ENCODE results near the gene LYRM9.
A peak's percentile ranks its signal among the peaks of the same experiment; 100 is the strongest.

Gene LYRM9

DNA sequence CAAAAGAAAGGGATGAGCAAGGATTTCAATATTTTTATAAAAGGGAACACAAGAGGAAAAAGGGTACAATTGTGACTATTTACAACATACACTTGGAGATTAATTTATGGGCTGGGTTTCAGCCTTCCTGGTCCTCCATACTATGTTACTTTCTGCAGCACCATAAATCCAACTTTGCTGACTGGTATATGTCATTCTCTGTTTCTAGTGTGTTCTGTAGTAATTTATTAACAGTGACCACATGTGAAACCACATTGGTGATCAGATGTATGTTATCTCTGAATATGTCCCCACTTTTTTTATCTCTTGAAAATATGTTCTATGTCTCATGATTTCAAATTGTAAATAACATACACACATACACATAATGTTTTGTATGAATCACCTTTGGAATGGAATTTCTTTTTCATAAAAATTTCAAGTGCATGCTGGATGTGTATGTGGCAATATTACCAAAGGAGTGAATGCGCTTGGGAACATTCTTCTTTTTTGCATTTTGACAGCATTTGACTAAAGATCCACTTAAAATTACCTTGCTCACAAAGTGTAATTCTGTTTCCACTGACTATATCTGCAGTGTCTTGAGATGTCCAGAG lies 2.9 kb upstream of the LYRM9 start:
- TF ChIP-seq CTCF (IDR thresholded peaks at IDR 0.05; ENCODE audit: unreplicated experiment in 3 of 3): no peak
- no peaks in the 10 kb centered on the region for H3K36me3 Mint-ChIP-seq (ENCODE audit: low read depth)
- H3K9me3 Mint-ChIP-seq: no peaks in the 10 kb centered on the region

DNA sequence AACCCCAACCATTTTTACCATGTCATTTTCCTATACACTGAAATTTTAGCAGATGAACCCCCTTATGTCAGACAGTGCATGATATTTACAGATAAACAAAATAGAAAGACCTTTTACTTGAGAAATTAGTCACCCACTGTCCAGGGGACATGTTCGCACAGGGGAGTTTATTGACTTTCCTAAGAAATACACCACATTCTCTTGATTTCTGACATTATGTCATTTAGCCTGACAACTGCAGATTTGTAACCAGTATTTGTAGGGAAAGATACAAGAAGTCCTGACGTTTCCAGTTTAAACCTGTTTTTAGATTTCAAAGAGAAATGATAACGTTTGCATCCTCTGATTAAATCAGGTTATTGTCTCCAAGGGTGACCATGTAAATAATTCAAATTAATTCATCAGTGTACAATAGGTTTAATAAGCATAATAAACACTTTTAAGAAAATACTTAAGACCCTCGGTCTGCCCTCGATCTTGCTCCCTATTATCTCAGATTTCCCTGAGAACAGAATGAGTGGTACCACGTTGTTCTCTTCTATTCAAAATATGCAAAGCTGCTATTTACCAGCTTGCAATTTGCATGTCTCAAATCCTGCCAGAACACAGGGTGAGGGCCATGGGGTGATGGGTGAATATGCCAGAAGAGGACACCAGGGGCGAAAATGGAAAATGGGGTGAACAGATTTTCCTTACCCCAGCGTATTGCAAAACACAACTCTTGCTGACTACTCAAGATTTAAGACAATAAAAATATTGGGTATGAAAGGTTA lies 2.1 kb upstream of the LYRM9 start:
- Mint-ChIP-seq H3K27ac (peak overlapping the region in 1 of 3 experiments; percentile 55), H3K4me3 (no peak overlapping the region), H3K4me1 (peaks cover 15% of the 10 kb centered on the region), H3K36me3 (ENCODE audit: low read depth) (no peaks in the 10 kb centered on the region), H3K27me3 (ENCODE audit: low read depth) (peaks cover 27% of the 10 kb centered on the region), H3K9me3 (no peaks in the 10 kb centered on the region)
- no peak for TF ChIP-seq CTCF (IDR thresholded peaks at IDR 0.05; ENCODE audit: unreplicated experiment in 3 of 3)

More for the DNA sequence above, 2.9 kb upstream of the LYRM9 start:
- Mint-ChIP-seq H3K27ac (peak overlapping the region in 1 of 3 experiments; percentile 59), H3K4me1 (peaks cover 15% of the 10 kb centered on the region), H3K4me3 (no peak overlapping the region), H3K27me3 (ENCODE audit: low read depth) (peaks cover 27% of the 10 kb centered on the region)

- Mint-ChIP-seq H3K36me3 (ENCODE audit: low read depth) (no peaks in the 10 kb centered on the region), H3K9me3 (no peaks in the 10 kb centered on the region)
- no peak for TF ChIP-seq CTCF (IDR thresholded peaks at IDR 0.05; ENCODE audit: unreplicated experiment in 3 of 3)
These were observed 807 bp upstream of the LYRM9 start for GRCh38 chr17:27893841-27894503.

GRCh38 chr17:27892542-27892865 lies 661 bp downstream of the LYRM9 start:
- Mint-ChIP-seq H3K9me3 (no peaks in the 10 kb centered on the region), H3K36me3 (ENCODE audit: low read depth) (no peaks in the 10 kb centered on the region), H3K27me3 (ENCODE audit: low read depth) (peaks cover 18% of the 10 kb centered on the region), H3K4me1 (peaks cover 24% of the 10 kb centered on the region), H3K27ac (peak overlapping the region; percentile 79 to 90 (median 90)), H3K4me3 (peak overlapping the region; percentile 84 to 92 (median 91))
- TF ChIP-seq CTCF (IDR thresholded peaks at IDR 0.05; ENCODE audit: unreplicated experiment in 3 of 3): no peak

More at GRCh38 chr17:27893841-27894503, 807 bp upstream of the LYRM9 start:
- Mint-ChIP-seq H3K4me3 (peak overlapping the region; percentile 84 to 92 (median 91)), H3K4me1 (peaks cover 22% of the 10 kb centered on the region), H3K27ac (peak overlapping the region; percentile 2 to 92 (median 68)), H3K27me3 (ENCODE audit: low read depth) (peaks cover 25% of the 10 kb centered on the region)

DNA sequence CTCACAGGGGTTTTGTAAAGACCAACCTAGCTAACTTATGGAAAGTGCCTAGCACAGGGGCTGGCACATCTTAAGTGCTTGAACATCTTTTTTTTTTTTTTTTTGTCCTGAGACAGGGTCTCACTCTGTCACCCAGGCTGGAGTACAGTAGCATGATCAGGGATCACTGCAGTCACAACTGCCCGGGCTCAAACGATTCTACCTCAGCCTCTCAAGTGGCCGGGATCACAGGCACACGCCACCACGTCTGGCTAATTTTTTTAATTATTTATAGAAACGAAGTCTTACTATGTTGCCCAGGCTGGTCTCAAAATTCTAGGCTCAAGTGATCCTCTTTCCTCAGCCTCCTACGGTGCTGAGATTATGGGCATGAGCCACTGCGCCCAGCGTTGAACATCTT lies 1.3 kb downstream of the LYRM9 start:
- H3K4me3 Mint-ChIP-seq: peak overlapping the region; percentile 84 to 92 (median 91)
- H3K27ac Mint-ChIP-seq: no peak overlapping the region
- TF ChIP-seq CTCF (IDR thresholded peaks at IDR 0.05; ENCODE audit: unreplicated experiment in 3 of 3): no peak
- peaks cover 12% of the 10 kb centered on the region for H3K27me3 Mint-ChIP-seq (ENCODE audit: low read depth)
- H3K9me3 Mint-ChIP-seq: no peaks in the 10 kb centered on the region
- no peaks in the 10 kb centered on the region for H3K36me3 Mint-ChIP-seq (ENCODE audit: low read depth)
- peaks cover 24% of the 10 kb centered on the region for H3K4me1 Mint-ChIP-seq
